ENCODE measurements around the gene EIPR1.
"Not testable (repeated sequence)": the region's sequence is repeated elsewhere in the genome, so short reads cannot be mapped to it uniquely, and the experiment has no call there.

EIPR1 gene

GRCh38 chr2:3205845-3206244 lies 171.8 kb downstream of the EIPR1 start:
- no peak overlapping the region for H3K4me2 ChIP-seq (ENCODE audit: low read length)
- H3K27me3 ChIP-seq (ENCODE audit: control insufficient read depth, insufficient read depth, low read length) = no peaks in the 10 kb centered on the region
- no peak overlapping the region for H3K9ac ChIP-seq (ENCODE audit: low read depth, low read length)
- H3K36me3 ChIP-seq (ENCODE audit: insufficient read depth, low read length) = no peaks in the 10 kb centered on the region
- H3K4me1 ChIP-seq (ENCODE audit: control insufficient read depth, insufficient read depth, low read length) = no peaks in the 10 kb centered on the region
- H3K9me3 ChIP-seq (replicated peaks; ENCODE audit: low read length) = no peaks in the 10 kb centered on the region
- H3K4me3 ChIP-seq (ENCODE audit: low read length) = no peak overlapping the region

DNA sequence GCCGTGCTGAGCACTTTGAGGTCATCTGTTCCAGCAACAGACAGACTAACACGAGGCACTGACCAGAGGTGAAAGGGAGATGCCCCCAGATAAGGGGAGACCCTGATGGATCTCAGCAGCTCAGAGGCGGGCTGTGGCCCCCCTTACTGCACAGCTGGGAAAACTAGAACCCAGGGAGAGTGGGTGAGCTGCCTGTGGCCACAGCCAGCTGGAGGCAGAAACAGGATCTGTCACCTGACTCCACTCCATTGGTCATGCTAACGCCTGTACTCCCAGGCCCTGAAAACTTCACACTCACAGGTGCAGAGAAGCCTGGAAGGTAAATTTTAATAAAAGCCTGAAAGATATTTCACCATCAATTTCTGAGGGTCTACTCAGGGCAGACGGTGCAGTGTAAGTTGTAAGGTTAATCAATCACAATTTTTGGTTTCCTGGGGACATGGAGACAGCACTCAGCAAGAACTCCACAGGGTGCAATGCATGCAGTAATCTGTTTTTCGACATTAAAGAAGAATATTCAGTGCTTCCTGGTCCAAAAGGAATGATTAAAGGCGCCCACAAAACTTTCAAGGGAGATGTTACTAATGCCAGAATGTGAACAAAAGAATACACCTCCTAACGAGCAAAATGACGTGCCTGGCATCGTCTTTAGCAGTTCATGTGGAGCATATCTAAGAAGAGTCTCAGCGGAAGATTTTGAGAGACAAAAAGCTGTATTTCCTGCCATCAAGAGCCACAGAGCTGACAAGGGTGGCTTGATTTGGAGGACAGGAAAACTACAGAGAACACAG lies 173.4 kb downstream of the EIPR1 start:
- no peaks in the 10 kb centered on the region for H3K36me3 ChIP-seq (ENCODE audit: insufficient read depth, low read length)
- no peak overlapping the region for H3K4me3 ChIP-seq (ENCODE audit: low read length)
- no peak overlapping the region for H3K9ac ChIP-seq (ENCODE audit: low read depth, low read length)
- no peaks in the 10 kb centered on the region for H3K27me3 ChIP-seq (ENCODE audit: control insufficient read depth, insufficient read depth, low read length)
- no peak overlapping the region for H3K4me2 ChIP-seq (ENCODE audit: low read length)
- no peaks in the 10 kb centered on the region for H3K9me3 ChIP-seq (replicated peaks; ENCODE audit: low read length)
- no peaks in the 10 kb centered on the region for H3K4me1 ChIP-seq (ENCODE audit: control insufficient read depth, insufficient read depth, low read length)

DNA sequence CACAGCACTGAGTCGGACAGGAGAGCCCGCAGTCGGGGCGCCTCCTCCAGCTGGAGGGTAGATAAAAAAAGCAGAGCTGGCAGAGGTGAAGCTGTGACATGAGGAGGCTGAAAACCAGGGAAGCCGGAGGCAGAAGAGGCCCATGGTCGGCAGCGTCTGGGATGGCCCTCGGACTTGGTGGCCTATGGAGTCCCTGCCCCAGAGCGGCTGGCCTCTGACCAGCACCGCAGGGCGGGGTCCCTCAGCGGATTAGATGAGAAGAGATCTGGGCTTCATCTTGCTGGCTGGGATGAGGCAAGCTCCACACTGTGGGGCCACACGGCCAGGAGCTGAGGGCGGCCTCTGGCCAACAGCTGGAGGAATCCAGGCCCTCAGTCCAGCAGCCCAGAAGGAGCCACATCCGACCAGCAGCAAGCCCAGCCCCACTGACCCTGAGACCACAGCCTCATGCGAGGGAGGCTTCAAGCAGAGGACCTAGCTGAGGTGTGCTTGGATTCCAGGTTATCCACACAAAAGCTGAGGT lies 174.1 kb downstream of the EIPR1 start:
- Histone ChIP-seq H3K4me1 (ENCODE audit: control insufficient read depth, insufficient read depth, low read length) (no peaks in the 10 kb centered on the region), H3K4me2 (ENCODE audit: low read length) (no peak overlapping the region), H3K27me3 (ENCODE audit: control insufficient read depth, insufficient read depth, low read length) (no peaks in the 10 kb centered on the region), H3K9ac (ENCODE audit: low read depth, low read length) (no peak overlapping the region), H3K36me3 (ENCODE audit: insufficient read depth, low read length) (no peaks in the 10 kb centered on the region), H3K9me3 (replicated peaks; ENCODE audit: low read length) (no peaks in the 10 kb centered on the region), H3K4me3 (ENCODE audit: low read length) (no peak overlapping the region)

- no peak overlapping the region for H3K9ac ChIP-seq (ENCODE audit: low read depth, low read length)
- no peak overlapping the region for H3K4me3 ChIP-seq (ENCODE audit: low read length)
- H3K4me2 ChIP-seq (ENCODE audit: low read length) = no peak overlapping the region
- no peaks in the 10 kb centered on the region for H3K36me3 ChIP-seq (ENCODE audit: insufficient read depth, low read length)
- H3K9me3 ChIP-seq (replicated peaks; ENCODE audit: low read length) = no peaks in the 10 kb centered on the region
- no peaks in the 10 kb centered on the region for H3K27me3 ChIP-seq (ENCODE audit: control insufficient read depth, insufficient read depth, low read length)
- H3K4me1 ChIP-seq (ENCODE audit: control insufficient read depth, insufficient read depth, low read length) = no peaks in the 10 kb centered on the region
Observed at GRCh38 chr2:3202926-3203325, 174.7 kb downstream of the EIPR1 start.

DNA sequence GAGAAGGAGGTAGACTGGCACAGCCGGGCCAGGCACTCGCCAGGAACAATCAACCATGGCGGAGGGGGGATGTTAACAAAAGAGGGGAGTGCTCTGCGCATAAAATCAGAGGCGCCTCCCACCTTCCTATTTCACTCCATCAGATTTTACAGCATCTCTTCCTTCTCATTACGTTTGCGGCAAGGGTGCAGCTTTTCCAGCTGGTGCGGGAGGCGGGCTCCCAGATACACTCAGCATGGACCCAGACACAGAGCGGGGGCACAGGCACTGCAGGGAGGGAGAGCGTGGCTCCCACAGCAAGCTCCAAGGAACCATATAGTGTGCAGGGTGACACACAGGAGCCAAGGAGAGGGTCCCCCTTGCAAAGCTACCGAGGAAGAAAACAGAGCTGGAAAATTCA lies 176.3 kb downstream of the EIPR1 start:
- Histone ChIP-seq H3K27me3 (ENCODE audit: control insufficient read depth, insufficient read depth, low read length) (no peaks in the 10 kb centered on the region), H3K9me3 (replicated peaks; ENCODE audit: low read length) (no peaks in the 10 kb centered on the region), H3K9ac (ENCODE audit: low read depth, low read length) (no peak overlapping the region), H3K4me3 (ENCODE audit: low read length) (no peak overlapping the region), H3K4me1 (ENCODE audit: control insufficient read depth, insufficient read depth, low read length) (no peaks in the 10 kb centered on the region), H3K4me2 (ENCODE audit: low read length) (no peak overlapping the region), H3K36me3 (ENCODE audit: insufficient read depth, low read length) (no peaks in the 10 kb centered on the region)

- H3K36me3 ChIP-seq (ENCODE audit: insufficient read depth, low read length) = peaks cover 4% of the 10 kb centered on the region
- no peaks in the 10 kb centered on the region for H3K4me1 ChIP-seq (ENCODE audit: control insufficient read depth, insufficient read depth, low read length)
- no peak overlapping the region for H3K9ac ChIP-seq (ENCODE audit: low read depth, low read length)
- no peak overlapping the region for H3K4me3 ChIP-seq (ENCODE audit: low read length)
- H3K27me3 ChIP-seq (ENCODE audit: control insufficient read depth, insufficient read depth, low read length) = no peaks in the 10 kb centered on the region
- no peak overlapping the region for H3K4me2 ChIP-seq (ENCODE audit: low read length)
- H3K9me3 ChIP-seq (replicated peaks; ENCODE audit: low read length) = no peaks in the 10 kb centered on the region
Observed at GRCh38 chr2:3200420-3200939, 177.1 kb downstream of the EIPR1 start.

- no peaks in the 10 kb centered on the region for H3K4me1 ChIP-seq (ENCODE audit: control insufficient read depth, insufficient read depth, low read length)
- no peak overlapping the region for H3K4me3 ChIP-seq (ENCODE audit: low read length)
- H3K9ac ChIP-seq (ENCODE audit: low read depth, low read length) = no peak overlapping the region
- no peaks in the 10 kb centered on the region for H3K9me3 ChIP-seq (replicated peaks; ENCODE audit: low read length)
- H3K36me3 ChIP-seq (ENCODE audit: insufficient read depth, low read length) = peaks cover 5% of the 10 kb centered on the region
- H3K4me2 ChIP-seq (ENCODE audit: low read length) = no peak overlapping the region
- no peaks in the 10 kb centered on the region for H3K27me3 ChIP-seq (ENCODE audit: control insufficient read depth, insufficient read depth, low read length)
Observed at GRCh38 chr2:3199627-3200345, 177.8 kb downstream of the EIPR1 start.

GRCh38 chr2:3198671-3199192 lies 178.9 kb downstream of the EIPR1 start:
- not testable (repeated sequence) for H3K9ac ChIP-seq (ENCODE audit: low read depth, low read length); H3K4me1 ChIP-seq (ENCODE audit: control insufficient read depth, insufficient read depth, low read length); H3K27me3 ChIP-seq (ENCODE audit: control insufficient read depth, insufficient read depth, low read length); H3K4me2 ChIP-seq (ENCODE audit: low read length); H3K36me3 ChIP-seq (ENCODE audit: insufficient read depth, low read length); H3K9me3 ChIP-seq (replicated peaks; ENCODE audit: low read length); H3K4me3 ChIP-seq (ENCODE audit: low read length)

GRCh38 chr2:3198119-3198518 lies 179.5 kb downstream of the EIPR1 start:
- H3K9ac ChIP-seq (ENCODE audit: low read depth, low read length) = no peak overlapping the region
- no peaks in the 10 kb centered on the region for H3K27me3 ChIP-seq (ENCODE audit: control insufficient read depth, insufficient read depth, low read length)
- H3K4me1 ChIP-seq (ENCODE audit: control insufficient read depth, insufficient read depth, low read length) = no peaks in the 10 kb centered on the region
- no peak overlapping the region for H3K4me2 ChIP-seq (ENCODE audit: low read length)
- H3K36me3 ChIP-seq (ENCODE audit: insufficient read depth, low read length) = peaks cover 10% of the 10 kb centered on the region
- H3K4me3 ChIP-seq (ENCODE audit: low read length) = no peak overlapping the region
- H3K9me3 ChIP-seq (replicated peaks; ENCODE audit: low read length) = no peaks in the 10 kb centered on the region

- no peaks in the 10 kb centered on the region for H3K4me1 ChIP-seq (ENCODE audit: control insufficient read depth, insufficient read depth, low read length)
- no peak overlapping the region for H3K9ac ChIP-seq (ENCODE audit: low read depth, low read length)
- H3K36me3 ChIP-seq (ENCODE audit: insufficient read depth, low read length) = peaks cover 10% of the 10 kb centered on the region
- H3K4me3 ChIP-seq (ENCODE audit: low read length) = no peak overlapping the region
- no peak overlapping the region for H3K4me2 ChIP-seq (ENCODE audit: low read length)
- H3K27me3 ChIP-seq (ENCODE audit: control insufficient read depth, insufficient read depth, low read length) = no peaks in the 10 kb centered on the region
- no peaks in the 10 kb centered on the region for H3K9me3 ChIP-seq (replicated peaks; ENCODE audit: low read length)
Observed at GRCh38 chr2:3197308-3197707, 180.3 kb downstream of the EIPR1 start.

- Histone ChIP-seq H3K9me3 (replicated peaks; ENCODE audit: low read length) (no peaks in the 10 kb centered on the region), H3K4me3 (ENCODE audit: low read length) (no peak overlapping the region), H3K4me2 (ENCODE audit: low read length) (no peak overlapping the region), H3K4me1 (ENCODE audit: control insufficient read depth, insufficient read depth, low read length) (no peaks in the 10 kb centered on the region), H3K9ac (ENCODE audit: low read depth, low read length) (no peak overlapping the region), H3K27me3 (ENCODE audit: control insufficient read depth, insufficient read depth, low read length) (no peaks in the 10 kb centered on the region), H3K36me3 (ENCODE audit: insufficient read depth, low read length) (peaks cover 14% of the 10 kb centered on the region)
Observed at GRCh38 chr2:3196716-3197115, 180.9 kb downstream of the EIPR1 start.
